MM.1S (cell line): ENCODE data around the gene CXCL12.

ENCODE experiments used
- DNase-seq: peaks from one replicate; pipeline ENCODE4 v3.0.0-alpha.2; 2015
- H2AFZ ChIP-seq: fragments of 300-600 bp; sonication (generic); 2 replicates; pipeline ENCODE4 v1.6.0; 2016; ENCODE audit warnings: antibody characterized with exemption, low read length
- H3F3A ChIP-seq: fragments of 300-600 bp; sonication (generic); 2 replicates; pipeline ENCODE4 v1.6.1; 2016; ENCODE audit warnings: mild to moderate bottlenecking, antibody characterized with exemption, low read length, moderate library complexity, mixed read lengths; ENCODE audit not compliant: insufficient read depth
- H3K27ac ChIP-seq: fragments of 300-600 bp; sonication (generic); 2 replicates; pipeline ENCODE4 v1.5.1; 2016; ENCODE audit warnings: mild to moderate bottlenecking, low read length
- H3K27me3 ChIP-seq: fragments of 300-600 bp; sonication (generic); replicated peaks from 2 replicates; pipeline ENCODE4 v1.6.0; 2016; ENCODE audit warnings: low read length; ENCODE audit not compliant: insufficient read depth
- H3K36me3 ChIP-seq: fragments of 300-600 bp; sonication (generic); replicated peaks from 2 replicates; pipeline ENCODE4 v1.6.1; 2016; ENCODE audit warnings: mild to moderate bottlenecking, low read length, mixed read lengths; ENCODE audit not compliant: insufficient read depth
- H3K4me1 ChIP-seq: fragments of 300-600 bp; sonication (generic); 2 replicates; pipeline ENCODE4 v1.6.1; 2016; ENCODE audit warnings: low read length, mixed read lengths
- H3K4me2 ChIP-seq: fragments of 300-600 bp; sonication (generic); 2 replicates; pipeline ENCODE4 v1.6.0; 2016; ENCODE audit warnings: low read depth, low read length
- H3K4me3 ChIP-seq: fragments of 300-600 bp; sonication (generic); 2 replicates; pipeline ENCODE4 v1.5.1; 2016; ENCODE audit warnings: low read length, mixed read lengths
- H3K79me2 ChIP-seq: fragments of 300-600 bp; sonication (generic); 2 replicates; pipeline ENCODE4 v1.6.1; 2016; ENCODE audit warnings: mixed run types, low read length, mixed read lengths
- H3K9ac ChIP-seq: fragments of 300-600 bp; sonication (generic); 2 replicates; pipeline ENCODE4 v1.6.1; 2016; ENCODE audit warnings: low read length, mixed read lengths
- H3K9me2 ChIP-seq: fragments of 300-600 bp; sonication (generic); replicated peaks from 2 replicates; pipeline ENCODE4 v1.6.1; 2016; ENCODE audit warnings: mild to moderate bottlenecking, low read length, mixed read lengths; ENCODE audit not compliant: insufficient read depth
- H3K9me3 ChIP-seq: fragments of 300-600 bp; sonication (generic); replicated peaks from 2 replicates; pipeline ENCODE4 v1.6.1; 2016; ENCODE audit warnings: mild to moderate bottlenecking, low read length, mixed read lengths; ENCODE audit not compliant: insufficient read depth
- H4K20me1 ChIP-seq: fragments of 300-600 bp; sonication (generic); 2 replicates; pipeline ENCODE4 v1.6.1; 2016; ENCODE audit warnings: mild to moderate bottlenecking, low read length, moderate library complexity, mixed read lengths; ENCODE audit not compliant: insufficient read depth
- CTCF ChIP-seq: fragments of 300-600 bp; sonication (generic); IDR thresholded peaks from 2 replicates; pipeline ENCODE4 v1.5.1; 2016; ENCODE audit warnings: antibody characterized with exemption, low read length, mixed read lengths
- EZH2 ChIP-seq: fragments of 300-600 bp; sonication (generic); optimal IDR thresholded peaks from 2 replicates; pipeline ENCODE3; 2017; ENCODE audit warnings: low read depth, mild to moderate bottlenecking, antibody characterized with exemption, low read length, mixed read lengths
- EZH2phosphoT487 ChIP-seq: fragments of 300-600 bp; sonication (generic); IDR thresholded peaks from 2 replicates; pipeline ENCODE4 v1.6.1; 2018; ENCODE audit warnings: antibody characterized with exemption, low read length

The CXCL12 gene

DNA sequence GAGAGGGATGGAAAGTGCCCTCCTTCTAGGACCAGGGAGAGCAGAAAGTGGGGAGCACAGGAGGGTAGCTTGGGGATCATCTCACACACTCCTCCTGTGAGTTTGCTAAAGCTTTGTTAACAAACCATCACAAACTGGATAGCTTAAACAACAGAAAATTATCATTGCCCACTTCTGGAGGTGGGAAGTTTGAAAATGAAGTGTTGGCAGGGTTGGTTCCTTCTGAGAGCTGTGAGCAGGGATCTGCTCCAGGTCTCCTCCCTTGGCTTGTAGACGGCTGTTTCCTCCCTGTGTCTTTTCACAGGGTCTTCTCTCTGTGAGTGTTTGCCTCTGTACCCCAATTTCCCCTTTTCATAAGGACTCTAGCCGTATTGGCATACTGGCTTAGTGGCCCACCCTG lies 32.0 kb upstream of the CXCL12 start:
- Histone ChIP-seq H3K9me3 (no peaks in the 10 kb centered on the region), H3F3A (no peaks in the 10 kb centered on the region), H3K9ac (no peak overlapping the region), H4K20me1 (no peaks in the 10 kb centered on the region), H3K4me1 (no peaks in the 10 kb centered on the region), H3K27me3 (no peaks in the 10 kb centered on the region), H3K36me3 (no peaks in the 10 kb centered on the region), H3K27ac (no peak overlapping the region), H3K4me2 (no peak overlapping the region), H3K9me2 (no peaks in the 10 kb centered on the region), H2AFZ (no peak overlapping the region), H3K4me3 (no peak overlapping the region), H3K79me2 (no peaks in the 10 kb centered on the region)
- no peak for DNase-seq
- TF ChIP-seq CTCF (no peak), EZH2 (no peak), EZH2phosphoT487 (no peak)

- TF ChIP-seq EZH2 (no peak), EZH2phosphoT487 (no peak), CTCF (no peak)
- Histone ChIP-seq H4K20me1 (no peaks in the 10 kb centered on the region), H3K79me2 (no peaks in the 10 kb centered on the region), H3K36me3 (no peaks in the 10 kb centered on the region), H3K27ac (no peak overlapping the region), H3K4me2 (no peak overlapping the region), H3K9ac (no peak overlapping the region), H3K9me3 (no peaks in the 10 kb centered on the region), H2AFZ (no peak overlapping the region), H3K4me3 (no peak overlapping the region), H3K4me1 (no peaks in the 10 kb centered on the region), H3F3A (no peaks in the 10 kb centered on the region), H3K9me2 (no peaks in the 10 kb centered on the region), H3K27me3 (no peaks in the 10 kb centered on the region)
- no peak for DNase-seq
These were observed 31.3 kb upstream of the CXCL12 start for GRCh38 chr10:44416021-44416771.

DNA sequence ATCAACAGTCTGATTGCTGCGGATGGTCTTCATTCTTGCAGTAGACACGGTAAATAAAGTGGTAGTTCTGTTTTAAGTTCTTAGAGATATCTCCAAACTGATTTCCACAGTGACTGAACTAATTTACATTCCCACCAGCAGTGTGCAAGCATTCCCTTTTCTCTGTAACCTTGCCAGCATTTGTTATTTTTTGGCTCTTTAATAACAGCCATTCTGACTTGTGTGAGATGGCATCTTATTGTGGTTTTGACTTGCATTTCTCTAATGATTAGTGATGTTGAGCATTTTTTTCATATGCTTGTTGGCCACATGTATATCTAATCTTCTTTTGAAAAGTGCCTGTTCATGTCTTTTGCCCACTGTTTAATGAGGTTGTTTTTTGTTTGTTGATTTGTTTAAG lies 30.2 kb upstream of the CXCL12 start:
- Histone ChIP-seq H3K27ac (no peak overlapping the region), H3K9me3 (no peaks in the 10 kb centered on the region), H3K4me3 (no peak overlapping the region), H3K4me1 (no peaks in the 10 kb centered on the region), H3K27me3 (no peaks in the 10 kb centered on the region), H3K36me3 (no peaks in the 10 kb centered on the region), H2AFZ (no peak overlapping the region), H3K4me2 (no peak overlapping the region), H3K9me2 (no peaks in the 10 kb centered on the region), H3K79me2 (no peaks in the 10 kb centered on the region), H3K9ac (no peak overlapping the region), H4K20me1 (no peaks in the 10 kb centered on the region), H3F3A (no peaks in the 10 kb centered on the region)
- TF ChIP-seq EZH2phosphoT487 (no peak), CTCF (no peak), EZH2 (no peak)
- no peak for DNase-seq
